GM12878 (cell line): ENCODE measurements around the gene SUGCT.

ENCODE experiments used
- BCL3 ChIP-seq: IDR thresholded peaks from 2 replicates; pipeline ENCODE4 v1.6.1; 2011; ENCODE audit warnings: borderline replicate concordance, low read depth, mild to moderate bottlenecking, moderate library complexity, low read length; ENCODE audit not compliant: insufficient read depth, poor library complexity, severe bottlenecking
- CHD1 ChIP-seq: IDR thresholded peaks from 2 replicates; pipeline ENCODE4 v1.6.1; 2012; ENCODE audit warnings: low read depth, low read length, improper control_type of control experiment
- CHD2 ChIP-seq: IDR thresholded peaks from 2 replicates; pipeline ENCODE4 v1.6.1; 2011; ENCODE audit warnings: low read depth, low read length, improper control_type of control experiment, borderline replicate concordance
- CREB1 ChIP-seq: IDR thresholded peaks from 2 replicates; pipeline ENCODE4 v1.6.1; 2012; ENCODE audit warnings: low read depth, mild to moderate bottlenecking, inconsistent platforms
- EP300 ChIP-seq, 2 experiments: fragments of 150-350 bp in 1 of 2; IDR thresholded peaks; 2 replicates each; pipeline ENCODE4 v1.6.1; 2011 to 2012; ENCODE audit warnings: low read depth in 2 of 2, low read length in 2 of 2, borderline replicate concordance in 1 of 2, improper control_type of control experiment in 1 of 2, inconsistent platforms in 1 of 2; ENCODE audit not compliant: control insufficient read depth in 1 of 2
- MXI1 ChIP-seq: fragments of 150-350 bp; IDR thresholded peaks from 2 replicates; pipeline ENCODE4 v1.6.1; 2011; ENCODE audit warnings: low read depth, mild to moderate bottlenecking, inconsistent platforms, low read length, improper control_type of control experiment
- NBN ChIP-seq: fragments of 450-650 bp; IDR thresholded peaks from 2 replicates; pipeline ENCODE4 v1.6.1; 2016
- POU2F2 ChIP-seq: IDR thresholded peaks from 3 replicates; pipeline ENCODE4 v1.6.1; 2011; ENCODE audit warnings: low read depth, mild to moderate bottlenecking, low read length, borderline replicate concordance
- REST ChIP-seq: IDR thresholded peaks from 2 replicates; pipeline ENCODE4 v1.6.1; 2012; ENCODE audit warnings: mild to moderate bottlenecking, low read depth, low read length

GRCh38 chr7:40536421-40536820, 401.6 kb downstream of the SUGCT start:
- TF ChIP-seq CHD2 (no peak), POU2F2 (no peak), CHD1 (no peak), EP300 (IDR thresholded peaks at IDR 0.05; ENCODE audit: borderline replicate concordance in 1 of 2, control insufficient read depth in 1 of 2, low read depth in 2 of 2, low read length in 2 of 2) (no peak), NBN (no peak), MXI1 (no peak), REST (no peak), CREB1 (no peak), BCL3 (no peak)
